ENCODE measurements around the gene PLA2G4C. TPM values are rescaled to one million over a fixed set of nuclear protein-coding genes. Genes with fewer than 3 reads are reported as not detected.

The PLA2G4C gene, protein sequence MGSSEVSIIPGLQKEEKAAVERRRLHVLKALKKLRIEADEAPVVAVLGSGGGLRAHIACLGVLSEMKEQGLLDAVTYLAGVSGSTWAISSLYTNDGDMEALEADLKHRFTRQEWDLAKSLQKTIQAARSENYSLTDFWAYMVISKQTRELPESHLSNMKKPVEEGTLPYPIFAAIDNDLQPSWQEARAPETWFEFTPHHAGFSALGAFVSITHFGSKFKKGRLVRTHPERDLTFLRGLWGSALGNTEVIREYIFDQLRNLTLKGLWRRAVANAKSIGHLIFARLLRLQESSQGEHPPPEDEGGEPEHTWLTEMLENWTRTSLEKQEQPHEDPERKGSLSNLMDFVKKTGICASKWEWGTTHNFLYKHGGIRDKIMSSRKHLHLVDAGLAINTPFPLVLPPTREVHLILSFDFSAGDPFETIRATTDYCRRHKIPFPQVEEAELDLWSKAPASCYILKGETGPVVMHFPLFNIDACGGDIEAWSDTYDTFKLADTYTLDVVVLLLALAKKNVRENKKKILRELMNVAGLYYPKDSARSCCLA
- 5.9 TPM for total RNA-seq

GRCh38 chr19:48110350-48110966 lies at the start of gene PLA2G4C:
PLA2G4C (minus strand) TSS chr19:48110817; CDS start chr19:48106529, 4,288 bp downstream.
- peak; percentile 86 for DNase-seq

DNA sequence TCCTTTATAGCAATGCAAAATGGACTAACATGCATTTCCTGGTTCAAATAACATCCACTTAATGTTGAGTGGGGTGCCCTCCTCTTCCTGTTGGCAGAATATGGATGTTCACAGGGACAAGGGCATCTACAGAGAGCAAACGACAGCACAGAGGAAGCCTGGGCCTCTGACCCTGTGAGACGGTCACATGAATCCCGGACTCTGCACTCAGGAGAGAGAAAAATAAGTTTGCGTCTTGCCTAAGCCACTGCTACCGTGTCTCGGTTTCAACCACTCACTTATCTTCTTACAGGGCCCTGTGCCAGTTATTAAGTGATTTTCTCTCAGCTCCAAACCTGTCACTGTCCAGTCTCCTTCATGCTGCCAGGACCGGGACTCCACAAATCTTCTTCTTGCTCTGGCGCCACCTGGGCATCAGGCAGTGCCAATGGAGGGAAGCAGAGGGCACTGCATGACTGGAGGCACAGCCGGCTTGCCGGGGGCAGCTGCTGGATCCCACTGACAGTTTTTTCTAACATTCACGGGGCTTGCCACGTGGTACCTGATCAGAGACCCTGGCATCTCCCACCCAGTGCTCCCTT lies 47.7 kb upstream of the PLA2G4C start:
- DNase-seq: no peak

DNA sequence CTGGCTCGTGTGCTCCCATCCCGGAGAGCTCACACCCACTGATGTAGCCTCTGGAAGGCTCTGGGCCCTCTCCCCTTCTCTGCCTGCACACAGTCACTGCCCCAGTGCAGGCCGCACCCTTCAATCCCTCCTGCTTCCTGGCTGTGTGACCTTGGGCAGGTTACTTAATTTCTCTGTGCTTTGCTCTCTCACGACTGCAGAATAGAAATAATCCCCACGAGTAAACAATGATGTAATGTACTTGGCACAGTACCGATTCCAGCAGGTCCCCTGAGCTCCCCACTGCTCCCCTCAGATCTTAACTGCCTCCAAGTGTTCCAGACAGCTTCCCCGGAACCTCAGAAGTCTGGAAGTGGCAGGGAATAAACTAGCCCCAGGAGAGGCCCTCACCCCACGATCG lies 43.4 kb upstream of the PLA2G4C start:
- no peak for DNase-seq

- DNase-seq: peak; percentile 26
These were observed 41.9 kb upstream of the PLA2G4C start for GRCh38 chr19:48152551-48152950.

DNA sequence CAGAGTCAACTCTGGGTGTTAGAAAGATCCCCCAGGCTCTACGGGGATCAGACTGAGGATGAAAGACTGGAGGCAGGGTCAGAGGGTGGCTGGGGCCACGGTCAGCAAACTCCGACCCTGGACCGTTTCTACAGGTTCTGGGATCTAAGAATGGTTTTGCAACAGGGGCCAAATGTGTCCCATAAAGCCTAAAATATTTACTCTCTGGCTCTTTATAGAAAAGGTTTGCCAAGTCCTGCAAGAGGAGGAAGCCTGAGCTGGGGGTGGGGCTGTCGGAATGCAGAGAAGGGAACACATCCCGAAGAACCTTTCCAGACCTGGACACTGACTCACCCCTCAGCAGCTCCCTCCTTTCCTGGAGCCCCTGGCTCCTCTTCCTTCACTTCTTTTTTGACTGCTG lies 38.8 kb upstream of the PLA2G4C start:
- no peak for DNase-seq

GRCh38 chr19:48148576-48148975 lies 38.0 kb upstream of the PLA2G4C start:
- no peak for DNase-seq

- DNase-seq: no peak
These were observed 37.1 kb upstream of the PLA2G4C start for GRCh38 chr19:48147597-48148175.

GRCh38 chr19:48139053-48139452 lies 28.4 kb upstream of the PLA2G4C start:
- no peak for DNase-seq

DNA sequence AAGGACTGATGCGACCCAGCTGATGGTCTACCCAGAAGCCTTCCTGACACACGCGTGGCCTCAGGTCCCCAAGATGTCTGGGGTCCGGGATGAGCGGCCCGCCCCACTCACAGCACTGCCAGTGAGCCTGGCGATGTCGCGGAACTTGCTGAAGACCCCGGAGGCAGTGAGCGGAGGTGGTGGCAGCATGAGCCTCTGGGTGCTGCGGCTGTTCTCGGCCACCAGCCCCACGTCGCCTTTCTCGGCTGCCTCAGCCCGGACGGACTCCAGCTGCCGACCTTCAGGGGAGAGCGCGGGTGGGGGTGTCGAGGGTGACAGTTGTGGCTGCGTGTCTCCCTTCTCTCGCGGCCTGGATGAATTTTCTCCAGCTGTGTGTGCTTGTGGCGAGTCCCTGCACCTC lies 26.8 kb upstream of the PLA2G4C start:
- DNase-seq: no peak

GRCh38 chr19:48136547-48136946 lies 25.9 kb upstream of the PLA2G4C start:
- no peak for DNase-seq

GRCh38 chr19:48135411-48135810 lies 24.8 kb upstream of the PLA2G4C start:
- no peak for DNase-seq

DNA sequence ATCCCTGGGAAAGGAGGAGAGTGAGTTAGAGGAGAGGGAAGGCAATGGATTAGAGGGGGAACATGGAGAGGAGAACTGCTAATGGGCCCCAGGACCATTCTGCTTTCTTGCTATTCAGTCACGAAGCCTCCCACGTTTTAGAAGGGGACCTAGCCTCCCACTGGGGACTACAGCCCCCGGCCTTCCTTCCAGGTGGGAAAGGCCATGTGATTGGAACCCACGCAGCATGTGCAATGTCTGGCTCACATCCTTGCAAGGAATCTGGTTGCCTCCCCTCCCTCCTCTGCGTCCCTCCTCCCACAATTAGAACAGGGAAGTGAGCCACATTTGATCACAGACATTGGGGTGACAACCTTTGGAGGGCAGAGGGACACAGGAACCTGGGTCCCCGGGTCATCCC lies 22.5 kb upstream of the PLA2G4C start:
- DNase-seq: no peak

- no peak for DNase-seq
These were observed 16.9 kb upstream of the PLA2G4C start for GRCh38 chr19:48127561-48127960.

DNA sequence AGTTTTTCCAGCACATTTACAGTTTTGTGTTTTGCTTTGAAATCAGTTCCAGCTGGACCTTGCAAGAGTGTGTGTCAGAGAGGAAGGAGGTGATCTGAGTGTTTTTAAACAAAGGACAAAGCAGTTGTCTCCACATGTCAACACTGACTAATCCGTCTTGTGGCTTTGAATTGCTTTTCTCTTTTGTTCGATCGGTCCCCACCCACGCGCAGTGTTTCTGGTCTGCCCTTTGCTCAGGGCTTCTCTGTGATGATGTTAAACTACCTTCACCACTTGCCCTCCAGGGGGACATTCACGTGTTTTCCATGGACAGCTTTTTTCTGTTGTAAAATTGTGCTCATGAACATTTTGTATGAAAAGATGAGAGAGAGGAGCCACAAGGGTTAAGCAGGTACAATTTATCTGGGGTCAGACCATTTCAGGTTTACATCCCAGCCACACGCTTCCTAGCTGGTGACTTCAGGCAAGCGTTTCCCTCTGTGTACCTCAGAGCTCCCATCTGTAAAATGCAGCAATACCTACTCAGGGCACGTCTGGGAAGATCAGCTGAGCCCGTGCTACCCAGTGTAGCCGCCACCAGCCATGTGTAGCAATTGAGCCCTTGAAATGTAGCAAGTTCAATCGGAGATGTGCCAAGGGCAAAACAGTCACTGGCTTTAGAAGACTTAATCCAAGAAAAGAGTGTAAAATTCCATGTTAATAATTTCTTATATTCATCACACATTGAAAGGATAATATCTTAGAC lies 13.5 kb upstream of the PLA2G4C start:
- no peak for DNase-seq

- no peak for DNase-seq
These were observed 11.8 kb upstream of the PLA2G4C start for GRCh38 chr19:48122421-48122820.

DNA sequence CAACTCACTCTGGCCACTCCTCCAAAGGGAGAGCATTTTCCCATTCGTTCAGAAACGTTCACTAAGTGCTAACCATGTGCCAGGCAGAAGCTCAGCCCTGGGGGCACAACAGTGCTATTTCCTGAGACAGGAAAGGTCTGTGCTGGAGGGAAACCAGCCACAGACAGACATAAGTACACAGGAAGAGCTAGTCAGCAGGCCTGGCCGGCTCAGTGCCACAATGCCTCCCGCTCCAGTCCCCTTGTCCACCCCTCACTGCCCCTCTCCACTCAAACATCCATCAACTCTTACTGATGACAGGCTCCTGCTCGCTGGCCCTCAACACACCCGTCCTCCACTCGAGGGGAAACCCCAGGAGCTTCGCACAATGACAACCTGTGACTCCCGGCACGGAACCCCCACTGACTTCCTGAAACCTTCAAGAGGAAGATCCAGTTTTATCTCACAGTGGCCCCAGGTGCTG lies 11.3 kb upstream of the PLA2G4C start:
- DNase-seq: no peak

DNA sequence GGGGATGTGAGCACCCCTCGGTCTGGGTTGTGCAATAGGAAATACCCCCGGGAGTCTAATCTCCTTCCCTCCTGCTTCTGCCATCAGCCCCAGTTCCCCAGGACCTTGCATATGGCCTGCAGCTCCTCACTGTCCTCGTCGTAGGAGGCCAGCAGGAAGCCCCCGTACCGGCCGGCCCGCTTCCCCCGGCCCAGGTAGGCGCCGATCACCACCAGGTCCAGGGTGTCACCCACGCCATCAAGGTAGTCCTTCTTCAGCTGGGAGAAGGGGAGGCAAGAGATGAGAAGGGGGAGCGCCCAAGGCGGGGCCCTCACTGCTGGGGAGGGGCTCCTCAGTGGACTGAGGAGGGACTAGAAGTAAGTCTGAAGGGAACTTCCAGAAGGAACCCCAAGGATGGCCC lies 10.4 kb upstream of the PLA2G4C start:
- DNase-seq: no peak

DNA sequence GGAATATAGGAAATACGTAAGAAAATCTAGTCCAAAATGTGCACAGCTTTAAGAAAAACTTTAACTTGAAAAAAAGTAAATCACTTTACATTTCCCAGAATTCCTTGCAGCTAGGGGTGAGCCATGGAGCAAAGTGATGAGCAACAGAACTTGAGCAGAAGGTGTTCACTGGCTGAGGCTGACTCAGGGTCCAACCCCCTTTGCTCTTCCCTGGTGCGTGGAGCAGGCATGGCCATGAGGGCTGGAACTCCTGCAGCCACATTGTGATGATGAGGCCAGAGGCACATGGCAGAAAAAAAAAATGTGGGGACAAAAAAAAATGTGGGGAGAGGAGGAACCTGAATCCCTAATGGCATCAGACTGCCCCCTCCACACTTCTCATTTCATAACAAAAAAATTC lies 9.9 kb upstream of the PLA2G4C start:
- no peak for DNase-seq

- no peak for DNase-seq
These were observed 7.5 kb upstream of the PLA2G4C start for GRCh38 chr19:48118131-48118517.

DNA sequence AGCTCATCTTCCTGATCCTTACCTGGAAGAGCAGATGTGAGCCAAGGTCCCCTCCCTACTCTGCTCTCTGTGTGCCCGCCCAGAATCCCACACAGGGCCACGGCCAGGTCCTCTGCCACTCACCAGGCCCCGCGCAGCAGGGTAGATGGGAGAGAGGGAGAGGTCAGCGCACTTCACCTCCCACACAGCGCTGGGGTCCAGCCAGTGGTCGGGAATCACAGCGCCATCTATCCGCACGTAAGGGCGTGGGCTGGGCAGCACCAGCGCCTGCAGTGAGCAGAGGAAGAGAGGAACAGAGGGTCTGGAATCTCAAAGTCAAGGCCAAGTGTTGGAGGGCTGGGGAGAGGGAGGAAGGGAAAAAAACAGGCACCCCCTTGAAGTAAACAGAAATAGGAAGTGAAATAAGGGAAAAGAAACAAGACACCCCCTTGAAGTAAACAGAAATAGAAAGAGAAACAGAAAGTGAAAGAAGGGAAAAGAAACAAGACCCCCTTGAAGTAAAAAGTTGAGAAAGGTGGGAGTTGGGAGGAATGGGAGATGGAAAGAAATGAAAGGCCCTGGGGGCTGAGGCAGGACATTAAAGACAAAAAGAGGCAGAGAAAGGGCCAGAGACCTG lies 7.0 kb upstream of the PLA2G4C start:
- no peak for DNase-seq

GRCh38 chr19:48113190-48113917 lies 2.7 kb upstream of the PLA2G4C start:
- DNase-seq: no peak
